ENCODE results near the gene LEAP2.

GRCh38 chr5:132895719-132896305 lies 22.3 kb downstream of the LEAP2 start:
- TF ChIP-seq CTCF (IDR thresholded peaks at IDR 0.05; ENCODE audit: insufficient read depth, low read depth, low read length) (no peak), EZH2 (IDR thresholded peaks at IDR 0.05; ENCODE audit: insufficient read depth, low read length) (no peak)
